ENCODE results near the gene ELOVL7.

DNA sequence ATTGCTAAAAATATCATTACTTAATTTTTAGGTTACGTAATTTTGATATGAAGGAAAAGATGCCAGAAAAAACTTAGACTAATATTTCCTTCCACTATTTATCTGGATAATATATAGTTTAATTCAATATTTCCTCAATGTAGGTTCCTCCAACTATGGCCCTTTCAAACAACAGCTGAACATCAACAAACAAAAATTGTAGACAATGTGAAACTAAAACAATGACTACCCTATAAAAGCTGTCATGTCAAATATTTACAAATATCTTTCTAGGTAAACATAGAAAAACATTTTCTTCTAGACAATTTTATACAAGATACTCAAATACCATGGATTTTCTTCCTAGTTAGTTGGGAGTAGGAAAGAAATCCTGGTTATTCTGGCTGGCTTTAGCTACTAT, 16.9 kb downstream of the ELOVL7 start:
- TF ChIP-seq, protein P1, sequence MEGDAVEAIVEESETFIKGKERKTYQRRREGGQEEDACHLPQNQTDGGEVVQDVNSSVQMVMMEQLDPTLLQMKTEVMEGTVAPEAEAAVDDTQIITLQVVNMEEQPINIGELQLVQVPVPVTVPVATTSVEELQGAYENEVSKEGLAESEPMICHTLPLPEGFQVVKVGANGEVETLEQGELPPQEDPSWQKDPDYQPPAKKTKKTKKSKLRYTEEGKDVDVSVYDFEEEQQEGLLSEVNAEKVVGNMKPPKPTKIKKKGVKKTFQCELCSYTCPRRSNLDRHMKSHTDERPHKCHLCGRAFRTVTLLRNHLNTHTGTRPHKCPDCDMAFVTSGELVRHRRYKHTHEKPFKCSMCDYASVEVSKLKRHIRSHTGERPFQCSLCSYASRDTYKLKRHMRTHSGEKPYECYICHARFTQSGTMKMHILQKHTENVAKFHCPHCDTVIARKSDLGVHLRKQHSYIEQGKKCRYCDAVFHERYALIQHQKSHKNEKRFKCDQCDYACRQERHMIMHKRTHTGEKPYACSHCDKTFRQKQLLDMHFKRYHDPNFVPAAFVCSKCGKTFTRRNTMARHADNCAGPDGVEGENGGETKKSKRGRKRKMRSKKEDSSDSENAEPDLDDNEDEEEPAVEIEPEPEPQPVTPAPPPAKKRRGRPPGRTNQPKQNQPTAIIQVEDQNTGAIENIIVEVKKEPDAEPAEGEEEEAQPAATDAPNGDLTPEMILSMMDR (IDR thresholded peaks at IDR 0.05): no peak
- TF ChIP-seq EZH2phosphoT487 (IDR thresholded peaks at IDR 0.05): no peak
- no peak for TF ChIP-seq EZH2 (IDR thresholded peaks at IDR 0.05)

Measured in neural progenitor cell (in vitro differentiated cells).